H1 (cell line): ENCODE results near the gene RHEX. TPM values are rescaled to one million over a fixed set of nuclear protein-coding genes. Genes with fewer than 3 reads are reported as not detected.

ENCODE experiments used
- CTCF ChIA-PET: fragments of 300-600 bp; sonication (Branson Sonifier 250); formaldehyde crosslinking; loops from one replicate; lab custom pipeline; 2021; ENCODE audit not compliant: partially characterized antibody; lab: Charles Lee
- POLR2A ChIA-PET: fragments of 300-600 bp; sonication (Branson Sonifier 250); formaldehyde crosslinking; loops from one replicate; lab custom pipeline; 2021; ENCODE audit warnings: inconsistent platforms; ENCODE audit not compliant: partially characterized antibody; lab: Charles Lee
- DNase-seq, 2 experiments: peaks; one replicate each; pipeline versions ENCODE4 v3.0.0 to v3.0.0-alpha.2; 2010 to 2022; ENCODE audit warnings: low spot score in 2 of 2, low read depth in 1 of 2, mixed read lengths in 1 of 2
- FAIRE-seq: peaks from 2 replicates; lab custom pipeline; 2011; peaks lifted over from hg19 to GRCh38; lab: Jason Lieb, UNC
- H2AFZ ChIP-seq: 2 replicates; pipeline ENCODE4 v1.8.1; 2012; ENCODE audit warnings: low read length, inconsistent platforms
- H2AK5ac ChIP-seq: 2 replicates; pipeline ENCODE4 v1.6.1; 2013; ENCODE audit warnings: low read depth, low read length
- H2BK120ac ChIP-seq: replicated peaks from 2 replicates; pipeline ENCODE3; 2013; ENCODE audit warnings: low read depth, low read length, inconsistent platforms
- H2BK12ac ChIP-seq: 2 replicates; pipeline ENCODE4 v1.6.1; 2013; ENCODE audit warnings: low read depth, low read length
- H2BK15ac ChIP-seq: 2 replicates; pipeline ENCODE4 v1.6.1; 2013; ENCODE audit warnings: low read length
- H2BK20ac ChIP-seq: 2 replicates; pipeline ENCODE4 v1.6.1; 2013; ENCODE audit warnings: low read length
- H2BK5ac ChIP-seq: 2 replicates; pipeline ENCODE4 v1.6.1; 2013; ENCODE audit warnings: low read depth, low read length
- H3K14ac ChIP-seq: 2 replicates; pipeline ENCODE4 v1.6.1; 2013; ENCODE audit warnings: inconsistent platforms; ENCODE audit not compliant: insufficient read length
- H3K18ac ChIP-seq: 2 replicates; pipeline ENCODE4 v1.6.1; 2013; ENCODE audit warnings: low read length; ENCODE audit errors: extremely low read depth
- H3K23ac ChIP-seq: 2 replicates; pipeline ENCODE4 v1.6.1; 2013; ENCODE audit warnings: inconsistent platforms; ENCODE audit not compliant: insufficient read length
- H3K23me2 ChIP-seq: 2 replicates; pipeline ENCODE4 v1.6.1; 2013; ENCODE audit warnings: low read depth, low read length
- H3K27ac ChIP-seq: 2 replicates; pipeline ENCODE4 v1.6.1; 2011; ENCODE audit warnings: low read depth, low read length, inconsistent platforms
- H3K27me3 ChIP-seq, 4 experiments: replicated peaks in 1 of 4; 1 replicate in 1 of 4; 2 replicates in 3 of 4; pipeline versions ENCODE4 v1.6.1 to v1.8.1; 2011 to 2013; ENCODE audit warnings: low read length in 3 of 4, mild to moderate bottlenecking in 3 of 4, inconsistent platforms in 2 of 4, mixed read lengths in 2 of 4, moderate library complexity in 1 of 4; ENCODE audit not compliant: control insufficient read depth in 3 of 4, insufficient read depth in 3 of 4; ENCODE audit errors: extremely low read depth in 1 of 4
- H3K36me3 ChIP-seq, 4 experiments: 2 replicates each; pipeline versions ENCODE4 v1.6.1 to v1.8.1; 2011 to 2013; ENCODE audit warnings: mild to moderate bottlenecking in 4 of 4, low read length in 3 of 4, moderate library complexity in 2 of 4, control low read depth in 1 of 4, inconsistent platforms in 1 of 4; ENCODE audit not compliant: insufficient read depth in 4 of 4, control insufficient read depth in 2 of 4
- H3K4ac ChIP-seq: replicated peaks from 2 replicates; pipeline ENCODE3; 2013; ENCODE audit warnings: low read length, low read depth, mixed read lengths, inconsistent platforms; ENCODE audit not compliant: insufficient read length
- H3K4me1 ChIP-seq, 4 experiments: replicated peaks in 1 of 4; 1 replicate in 1 of 4; 2 replicates in 3 of 4; pipeline versions ENCODE4 v1.6.1 to v1.8.1; 2011 to 2013; ENCODE audit warnings: low read length in 3 of 4, inconsistent platforms in 2 of 4, mixed read lengths in 1 of 4; ENCODE audit not compliant: insufficient read depth in 4 of 4, control insufficient read depth in 3 of 4
- H3K4me2 ChIP-seq, 2 experiments: 2 replicates each; pipeline versions ENCODE4 v1.6.1 to v1.8.1; 2011 to 2013; ENCODE audit warnings: low read depth in 2 of 2, low read length in 2 of 2, control low read depth in 1 of 2, inconsistent platforms in 1 of 2, mild to moderate bottlenecking in 1 of 2; ENCODE audit not compliant: insufficient read depth in 1 of 2
- H3K4me3 ChIP-seq, 4 experiments: fragments of 200-600, 300-600 bp in 1 of 4; sonication (generic), shearing (Covaris generic), sonication (Bioruptor Twin) in 1 of 4; 2 replicates each; pipeline versions ENCODE4 v1.5.1 to v1.8.1; 2011 to 2016; ENCODE audit warnings: low read length in 4 of 4, low read depth in 3 of 4, control low read depth in 2 of 4, inconsistent platforms in 2 of 4, mild to moderate bottlenecking in 2 of 4, mixed read lengths in 1 of 4, moderate library complexity in 1 of 4; ENCODE audit not compliant: insufficient read depth in 2 of 4; ENCODE audit errors: extremely low read depth in 1 of 4
- H3K56ac ChIP-seq: replicated peaks from 2 replicates; pipeline ENCODE3; 2013; ENCODE audit warnings: low read depth, mild to moderate bottlenecking, mixed read lengths, low read length, inconsistent platforms; ENCODE audit not compliant: insufficient read length
- H3K79me1 ChIP-seq: 2 replicates; pipeline ENCODE4 v1.6.1; 2013; ENCODE audit warnings: low read depth, low read length, control low read depth
- H3K79me2 ChIP-seq, 2 experiments: 2 replicates each; pipeline versions ENCODE4 v1.6.1 to v1.8.1; 2012 to 2013; ENCODE audit warnings: low read length in 2 of 2, mild to moderate bottlenecking in 2 of 2, inconsistent platforms in 1 of 2; ENCODE audit not compliant: insufficient read depth in 2 of 2, control insufficient read depth in 1 of 2
- H3K9ac ChIP-seq, 4 experiments: replicated peaks in 1 of 4; 1 replicate in 1 of 4; 2 replicates in 3 of 4; pipeline versions ENCODE4 v1.6.1 to v1.8.1; 2011 to 2013; ENCODE audit warnings: low read depth in 3 of 4, low read length in 3 of 4, control low read depth in 2 of 4, mild to moderate bottlenecking in 2 of 4, moderate library complexity in 2 of 4, inconsistent platforms in 1 of 4; ENCODE audit errors: extremely low read depth in 1 of 4
- H3K9me3 ChIP-seq, 2 experiments: 2 replicates each; pipeline versions ENCODE4 v1.6.1 to v1.8.1; 2012 to 2013; ENCODE audit warnings: mild to moderate bottlenecking in 2 of 2, moderate library complexity in 2 of 2, control low read depth in 1 of 2, inconsistent platforms in 1 of 2, low read depth in 1 of 2, low read length in 1 of 2, mixed read lengths in 1 of 2; ENCODE audit not compliant: insufficient read depth in 2 of 2
- H4K20me1 ChIP-seq, 2 experiments: replicated peaks in 1 of 2; 2 replicates each; pipeline versions ENCODE3 to v1.8.1; 2011 to 2013; ENCODE audit warnings: inconsistent platforms in 2 of 2, low read length in 2 of 2, mild to moderate bottlenecking in 1 of 2; ENCODE audit not compliant: insufficient read depth in 2 of 2, control insufficient read depth in 1 of 2
- H4K5ac ChIP-seq: 2 replicates; pipeline ENCODE4 v1.6.1; 2013; ENCODE audit warnings: low read length, low read depth, mixed read lengths, inconsistent platforms; ENCODE audit not compliant: insufficient read length
- H4K8ac ChIP-seq: 2 replicates; pipeline ENCODE4 v1.8.0; 2013; ENCODE audit warnings: mild to moderate bottlenecking, moderate library complexity, low read length, inconsistent platforms; ENCODE audit not compliant: insufficient read depth; ENCODE audit errors: extremely low read depth
- H4K91ac ChIP-seq: replicated peaks from 2 replicates; pipeline ENCODE3; 2013; ENCODE audit warnings: low read length, mixed read lengths, inconsistent platforms; ENCODE audit not compliant: insufficient read length
- BRCA1 ChIP-seq: IDR thresholded peaks from 2 replicates; pipeline ENCODE4 v1.6.1; 2012; ENCODE audit warnings: low read depth, low read length, improper control_type of control experiment
- CREB1 ChIP-seq: IDR thresholded peaks from 2 replicates; pipeline ENCODE4 v1.6.1; 2012; ENCODE audit warnings: inconsistent platforms
- E2F6 ChIP-seq: IDR thresholded peaks from 2 replicates; pipeline ENCODE4 v1.6.1; 2012; ENCODE audit warnings: inconsistent platforms
- EP300 ChIP-seq, 2 experiments: IDR thresholded peaks; 1 replicate in 1 of 2; 2 replicates in 1 of 2; pipeline ENCODE4 v1.6.1; 2011 to 2012; ENCODE audit warnings: low read depth in 2 of 2, low read length in 2 of 2, mild to moderate bottlenecking in 2 of 2, borderline replicate concordance in 1 of 2, inconsistent platforms in 1 of 2, moderate library complexity in 1 of 2
- EZH2 ChIP-seq: fragments of 200-600 bp; sonication (generic); IDR thresholded peaks from 2 replicates; pipeline ENCODE4 v1.7.1; 2012; ENCODE audit warnings: low read depth, mild to moderate bottlenecking, moderate library complexity, low read length, inconsistent platforms; ENCODE audit not compliant: severe bottlenecking
- KDM4A ChIP-seq: IDR thresholded peaks from one replicate; pipeline ENCODE4 v1.7.1; 2012; ENCODE audit warnings: low read depth, mild to moderate bottlenecking, moderate library complexity, low read length, inconsistent platforms; ENCODE audit not compliant: severe bottlenecking
- NRF1 ChIP-seq: IDR thresholded peaks from 2 replicates; pipeline ENCODE4 v1.6.1; 2011; ENCODE audit warnings: mild to moderate bottlenecking, low read depth, low read length, improper control_type of control experiment
- RXRA ChIP-seq: IDR thresholded peaks from 2 replicates; pipeline ENCODE4 v1.6.1; 2011; ENCODE audit warnings: low read depth, mild to moderate bottlenecking, low read length, moderate library complexity; ENCODE audit not compliant: insufficient read depth
- TAF1 ChIP-seq: IDR thresholded peaks from 2 replicates; pipeline ENCODE4 v1.6.1; 2011; ENCODE audit warnings: mild to moderate bottlenecking, low read depth, low read length
- WGBS, 2 experiments: shearing (Covaris generic) in 1 of 2; methylation state at CpG; one replicate each; pipeline versions ENCODE4 v1.1.6 to v1.1.7; 2013 to 2015; ENCODE audit warnings: low lambda C conversion rate in 2 of 2, mixed read lengths in 2 of 2, inconsistent platforms in 1 of 2, low coverage in 1 of 2, missing lambda C conversion rate in 1 of 2; ENCODE audit not compliant: insufficient replicate concordance in 2 of 2, insufficient coverage in 1 of 2, insufficient read length in 1 of 2; ENCODE audit errors: extremely low coverage in 1 of 2, missing lambda C conversion rate in 1 of 2; 5-methylcytosine and 5-hydroxymethylcytosine counted together
- polyA plus RNA-seq, 7 experiments: library from polyadenylated mRNA; depleted of rRNA in 3 of 7; stranded (reverse) in 5 of 7; unstranded in 2 of 7; fragments of >200 nt in 5 of 7; fragments of 200-250 nt in 2 of 7; gene quantifications; 1 replicate in 5 of 7; 2 replicates in 1 of 7; 4 replicates in 1 of 7; pipeline versions ENCODE4 v1.2.1 to v1.2.3, GENCODE V29; 2011 to 2013; ENCODE audit warnings: missing spikeins in 2 of 7, mixed read lengths in 2 of 7
- total RNA-seq: library from RNA; stranded (reverse); fragmentation: NEBNext Ultra II Directional; extraction: Animal tissue kit (Norgen Biotek cat#: 25700); gene quantifications from 2 replicates; pipeline ENCODE4 v1.2.1, GENCODE V29; 2021
- TF ChIP-seq, protein P1 (sequence below): IDR thresholded peaks from 2 replicates; pipeline ENCODE4 v1.6.1; 2012; ENCODE audit warnings: low read length, inconsistent platforms

RHEX gene
- total and polyA plus RNA-seq, 2 of the 8 experiments (the other 6 are each of a cell fraction or from before 2014, with no cell fraction given), result not detected

DNA sequence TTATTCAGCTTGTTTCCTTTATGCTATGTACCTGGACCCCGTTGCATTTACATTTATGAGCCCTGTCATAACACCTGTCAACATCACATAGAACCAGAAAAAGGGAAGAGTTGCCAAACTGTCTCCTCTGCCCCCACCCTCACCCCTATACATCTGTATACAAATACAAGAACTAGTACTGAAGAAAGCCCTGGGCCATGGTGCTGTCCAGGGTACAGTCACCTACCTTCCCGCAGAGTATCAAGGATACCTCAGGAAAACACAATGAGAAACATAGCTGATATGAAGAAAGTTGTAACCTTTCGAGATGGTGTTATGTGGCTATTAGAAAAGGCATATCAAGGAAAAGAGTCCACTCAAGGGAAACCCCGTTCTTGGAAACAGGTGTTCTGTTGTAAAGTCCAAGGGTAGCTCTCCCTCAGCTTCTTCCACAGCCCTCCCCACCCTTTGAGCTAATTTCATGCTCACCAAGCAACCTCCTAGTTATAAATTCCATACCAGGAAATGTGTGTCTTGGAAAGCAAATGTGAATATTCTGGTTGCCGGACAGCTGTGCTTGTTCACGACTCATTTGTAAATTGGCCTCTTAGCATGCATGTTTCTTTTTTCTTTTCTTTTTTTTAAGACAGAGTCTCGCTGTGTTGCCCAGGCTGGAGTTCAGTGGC, 80.9 kb downstream of the RHEX start:
- FAIRE-seq, result no peak
- Histone ChIP-seq H2AK5ac (no peak overlapping the region), H4K20me1 (no peaks in the 10 kb centered on the region), H2BK20ac (no peak overlapping the region), H2BK120ac (no peak overlapping the region), H3K79me1 (no peaks in the 10 kb centered on the region), H3K9ac (no peak overlapping the region), H3K9me3 (no peaks in the 10 kb centered on the region; a peak in 1 of 4 replicates), H3K27ac (no peak overlapping the region), H3K4ac (no peak overlapping the region), H3K4me3 (no peak overlapping the region), H4K5ac (no peak overlapping the region), H3K23ac (no peak overlapping the region), H2AFZ (no peak overlapping the region), H3K18ac (no peak overlapping the region), H3K36me3 (no peaks in the 10 kb centered on the region), H3K14ac (no peak overlapping the region), H3K4me2 (no peak overlapping the region), H3K27me3 (no peaks in the 10 kb centered on the region), H2BK5ac (no peak overlapping the region), H2BK12ac (no peak overlapping the region), H4K91ac (no peak overlapping the region), H3K4me1 (no peaks in the 10 kb centered on the region), H3K56ac (no peak overlapping the region), H2BK15ac (no peak overlapping the region), H3K23me2 (no peaks in the 10 kb centered on the region), H3K79me2 (no peaks in the 10 kb centered on the region), H4K8ac (no peak overlapping the region)
- ChIA-PET CTCF (interaction anchor here (0.9 to 1.6 kb wide), 3 partner anchors 103 to 194 kb away, joined by 3 read pairs; no protein-coding TSS in a partner anchor), POLR2A (no interaction called here)
- DNase-seq, result no peak
- WGBS, 2 experiments, result 86% methylated on average over 7 of the region's 7 CpGs; no CpG with 5 or more reads in 1 of the 2 experiments
- TF ChIP-seq CREB1 (no peak), KDM4A (no peak), EZH2 (no peak), TAF1 (no peak), E2F6 (no peak), BRCA1 (no peak), EP300 (IDR thresholded peaks at IDR 0.05; ENCODE audit: borderline replicate concordance in 1 of 2, low read depth in 2 of 2, low read length in 2 of 2) (no peak), RXRA (no peak), NRF1 (no peak)
- TF ChIP-seq, protein P1, sequence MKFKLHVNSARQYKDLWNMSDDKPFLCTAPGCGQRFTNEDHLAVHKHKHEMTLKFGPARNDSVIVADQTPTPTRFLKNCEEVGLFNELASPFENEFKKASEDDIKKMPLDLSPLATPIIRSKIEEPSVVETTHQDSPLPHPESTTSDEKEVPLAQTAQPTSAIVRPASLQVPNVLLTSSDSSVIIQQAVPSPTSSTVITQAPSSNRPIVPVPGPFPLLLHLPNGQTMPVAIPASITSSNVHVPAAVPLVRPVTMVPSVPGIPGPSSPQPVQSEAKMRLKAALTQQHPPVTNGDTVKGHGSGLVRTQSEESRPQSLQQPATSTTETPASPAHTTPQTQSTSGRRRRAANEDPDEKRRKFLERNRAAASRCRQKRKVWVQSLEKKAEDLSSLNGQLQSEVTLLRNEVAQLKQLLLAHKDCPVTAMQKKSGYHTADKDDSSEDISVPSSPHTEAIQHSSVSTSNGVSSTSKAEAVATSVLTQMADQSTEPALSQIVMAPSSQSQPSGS, result no peak
